Measurements from ENCODE around the gene MAPKAP1.

Gene MAPKAP1

DNA sequence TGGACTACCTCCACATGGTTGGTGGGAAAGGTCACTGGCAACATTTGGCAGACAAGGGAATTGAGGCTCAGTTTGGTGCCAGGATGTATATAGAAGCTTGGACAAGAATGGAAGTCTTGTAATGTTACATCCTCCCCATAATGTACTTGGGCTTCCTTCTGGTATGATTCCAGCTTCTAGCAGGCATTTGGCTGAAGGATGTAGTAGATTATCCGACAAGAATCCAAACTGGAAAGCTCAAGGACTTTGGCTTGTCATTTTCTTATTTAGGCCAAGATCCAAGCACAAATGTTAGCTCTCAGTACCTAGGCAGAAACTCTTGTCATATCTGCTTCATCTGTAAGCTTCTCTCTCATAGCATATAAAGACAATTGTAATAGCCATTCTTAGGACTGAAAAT, 209.1 kb downstream of the MAPKAP1 start:
- Histone ChIP-seq H3K27ac (replicated peaks) (no peak overlapping the region), H3K4me3 (replicated peaks; ENCODE audit: insufficient read depth, low read length) (no peak overlapping the region), H3K27me3 (ENCODE audit: insufficient read depth, poor library complexity, severe bottlenecking) (no peaks in the 10 kb centered on the region)
- DNase-seq (ENCODE audit: low read depth in 1 of 2, low spot score in 1 of 2) = no peak
- no peak for TF ChIP-seq GABPA (IDR thresholded peaks at IDR 0.05; ENCODE audit: low read depth)
- no peak for TF ChIP-seq POLR2AphosphoS5 (IDR thresholded peaks at IDR 0.05; ENCODE audit: low read depth)
- TF ChIP-seq, protein P1, sequence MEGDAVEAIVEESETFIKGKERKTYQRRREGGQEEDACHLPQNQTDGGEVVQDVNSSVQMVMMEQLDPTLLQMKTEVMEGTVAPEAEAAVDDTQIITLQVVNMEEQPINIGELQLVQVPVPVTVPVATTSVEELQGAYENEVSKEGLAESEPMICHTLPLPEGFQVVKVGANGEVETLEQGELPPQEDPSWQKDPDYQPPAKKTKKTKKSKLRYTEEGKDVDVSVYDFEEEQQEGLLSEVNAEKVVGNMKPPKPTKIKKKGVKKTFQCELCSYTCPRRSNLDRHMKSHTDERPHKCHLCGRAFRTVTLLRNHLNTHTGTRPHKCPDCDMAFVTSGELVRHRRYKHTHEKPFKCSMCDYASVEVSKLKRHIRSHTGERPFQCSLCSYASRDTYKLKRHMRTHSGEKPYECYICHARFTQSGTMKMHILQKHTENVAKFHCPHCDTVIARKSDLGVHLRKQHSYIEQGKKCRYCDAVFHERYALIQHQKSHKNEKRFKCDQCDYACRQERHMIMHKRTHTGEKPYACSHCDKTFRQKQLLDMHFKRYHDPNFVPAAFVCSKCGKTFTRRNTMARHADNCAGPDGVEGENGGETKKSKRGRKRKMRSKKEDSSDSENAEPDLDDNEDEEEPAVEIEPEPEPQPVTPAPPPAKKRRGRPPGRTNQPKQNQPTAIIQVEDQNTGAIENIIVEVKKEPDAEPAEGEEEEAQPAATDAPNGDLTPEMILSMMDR (IDR thresholded peaks at IDR 0.05; ENCODE audit: insufficient read depth, low read length) = no peak
- no peak for TF ChIP-seq SPI1 (IDR thresholded peaks at IDR 0.05; ENCODE audit: borderline replicate concordance, low read depth)
- TF ChIP-seq, protein P2, sequence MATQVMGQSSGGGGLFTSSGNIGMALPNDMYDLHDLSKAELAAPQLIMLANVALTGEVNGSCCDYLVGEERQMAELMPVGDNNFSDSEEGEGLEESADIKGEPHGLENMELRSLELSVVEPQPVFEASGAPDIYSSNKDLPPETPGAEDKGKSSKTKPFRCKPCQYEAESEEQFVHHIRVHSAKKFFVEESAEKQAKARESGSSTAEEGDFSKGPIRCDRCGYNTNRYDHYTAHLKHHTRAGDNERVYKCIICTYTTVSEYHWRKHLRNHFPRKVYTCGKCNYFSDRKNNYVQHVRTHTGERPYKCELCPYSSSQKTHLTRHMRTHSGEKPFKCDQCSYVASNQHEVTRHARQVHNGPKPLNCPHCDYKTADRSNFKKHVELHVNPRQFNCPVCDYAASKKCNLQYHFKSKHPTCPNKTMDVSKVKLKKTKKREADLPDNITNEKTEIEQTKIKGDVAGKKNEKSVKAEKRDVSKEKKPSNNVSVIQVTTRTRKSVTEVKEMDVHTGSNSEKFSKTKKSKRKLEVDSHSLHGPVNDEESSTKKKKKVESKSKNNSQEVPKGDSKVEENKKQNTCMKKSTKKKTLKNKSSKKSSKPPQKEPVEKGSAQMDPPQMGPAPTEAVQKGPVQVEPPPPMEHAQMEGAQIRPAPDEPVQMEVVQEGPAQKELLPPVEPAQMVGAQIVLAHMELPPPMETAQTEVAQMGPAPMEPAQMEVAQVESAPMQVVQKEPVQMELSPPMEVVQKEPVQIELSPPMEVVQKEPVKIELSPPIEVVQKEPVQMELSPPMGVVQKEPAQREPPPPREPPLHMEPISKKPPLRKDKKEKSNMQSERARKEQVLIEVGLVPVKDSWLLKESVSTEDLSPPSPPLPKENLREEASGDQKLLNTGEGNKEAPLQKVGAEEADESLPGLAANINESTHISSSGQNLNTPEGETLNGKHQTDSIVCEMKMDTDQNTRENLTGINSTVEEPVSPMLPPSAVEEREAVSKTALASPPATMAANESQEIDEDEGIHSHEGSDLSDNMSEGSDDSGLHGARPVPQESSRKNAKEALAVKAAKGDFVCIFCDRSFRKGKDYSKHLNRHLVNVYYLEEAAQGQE (IDR thresholded peaks at IDR 0.05; ENCODE audit: insufficient replicate concordance, low read depth) = no peak

DNA sequence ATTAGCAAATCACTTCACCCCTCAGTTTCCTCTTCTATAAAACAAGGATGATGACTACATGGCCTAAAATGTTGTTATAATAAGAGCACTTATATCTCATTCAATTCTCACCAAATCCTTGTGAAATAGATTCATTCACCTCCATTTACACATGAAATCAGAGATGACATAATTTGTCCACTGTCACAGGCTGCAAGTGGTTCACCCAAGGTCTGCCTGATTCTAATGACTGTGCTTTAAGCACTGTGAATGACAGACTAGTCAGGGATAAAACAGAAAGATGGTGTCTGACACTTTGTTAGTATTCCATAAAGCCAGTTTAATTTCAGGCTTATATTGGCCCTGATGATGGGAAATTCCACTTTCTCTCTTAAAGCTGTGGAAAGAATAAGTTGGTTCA, 209.5 kb downstream of the MAPKAP1 start:
- H3K27me3 ChIP-seq (ENCODE audit: insufficient read depth, poor library complexity, severe bottlenecking) = no peaks in the 10 kb centered on the region
- no peak for DNase-seq (ENCODE audit: low read depth in 1 of 2, low spot score in 1 of 2)
- H3K27ac ChIP-seq (replicated peaks) = no peak overlapping the region
- H3K4me3 ChIP-seq (replicated peaks; ENCODE audit: insufficient read depth, low read length) = no peak overlapping the region
- TF ChIP-seq SPI1 (IDR thresholded peaks at IDR 0.05; ENCODE audit: borderline replicate concordance, low read depth) (no peak), POLR2AphosphoS5 (IDR thresholded peaks at IDR 0.05; ENCODE audit: low read depth) (no peak), GABPA (IDR thresholded peaks at IDR 0.05; ENCODE audit: low read depth) (no peak)
- TF ChIP-seq, protein P1 (IDR thresholded peaks at IDR 0.05; ENCODE audit: insufficient read depth, low read length) = no peak
- TF ChIP-seq, protein P2 (IDR thresholded peaks at IDR 0.05; ENCODE audit: insufficient replicate concordance, low read depth) = no peak

DNA sequence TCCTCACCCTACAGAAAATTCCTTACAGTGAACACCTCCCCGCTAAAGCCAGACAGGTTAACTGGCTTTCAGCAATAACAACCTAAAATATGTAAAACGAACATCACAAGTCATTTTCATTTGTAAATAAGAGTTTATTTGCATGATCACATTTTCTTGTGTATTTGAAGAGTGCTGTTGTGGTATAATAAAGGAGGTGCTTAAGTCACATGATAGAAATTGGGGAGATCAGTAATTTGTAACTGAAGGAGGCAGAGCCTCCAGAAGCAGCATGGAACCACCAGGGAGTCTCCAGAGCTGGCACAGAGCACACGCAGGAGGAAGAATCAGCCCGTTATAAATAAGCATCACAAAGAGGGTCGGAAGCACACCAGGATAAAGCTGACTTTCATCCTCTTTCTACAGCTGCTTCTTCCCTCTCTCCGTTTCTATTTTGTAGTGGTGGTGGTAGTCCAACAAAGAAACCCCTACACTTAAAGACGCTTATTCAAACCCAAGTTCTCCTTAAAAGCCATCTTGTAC, 210.6 kb downstream of the MAPKAP1 start:
- TF ChIP-seq, protein P1 (IDR thresholded peaks at IDR 0.05; ENCODE audit: insufficient read depth, low read length) = no peak
- no peak overlapping the region for H3K27ac ChIP-seq (replicated peaks)
- no peak for DNase-seq (ENCODE audit: low read depth in 1 of 2, low spot score in 1 of 2)
- no peaks in the 10 kb centered on the region for H3K27me3 ChIP-seq (ENCODE audit: insufficient read depth, poor library complexity, severe bottlenecking)
- no peak overlapping the region for H3K4me3 ChIP-seq (replicated peaks; ENCODE audit: insufficient read depth, low read length)

Data from HL-60 (cell line).